Calu3 (cell line): ENCODE measurements around the gene FRK. TPM values are rescaled to one million over a fixed set of nuclear protein-coding genes. Genes with fewer than 3 reads are reported as not detected.
"Not testable (repeated sequence)": the region's sequence is repeated elsewhere in the genome, so short reads cannot be mapped to it uniquely, and the experiment has no call there.

Source experiments
- BruUV-seq: library from RNA; stranded (reverse); fragments of 400-500 nt; replicated peaks from 2 replicates; lab custom pipeline; 2021; lab: Mats Ljungman, UMichigan
- CTCF ChIA-PET: fragments of 300-600 bp; sonication (Branson Sonifier 250); formaldehyde crosslinking; loops from one replicate; lab custom pipeline; 2022; ENCODE audit warnings: antibody characterized with exemption; lab: Charles Lee
- DNase-seq: peaks from one replicate; pipeline ENCODE4 v3.0.0; 2022
- H3K27ac Mint-ChIP-seq: one replicate; pipeline ENCODE4 v1.8.0; 2022; ENCODE audit warnings: mixed read lengths; ENCODE audit not compliant: unreplicated experiment
- H3K27me3 Mint-ChIP-seq: one replicate; pipeline ENCODE4 v1.8.0; 2022; ENCODE audit warnings: mixed read lengths; ENCODE audit not compliant: unreplicated experiment
- H3K36me3 Mint-ChIP-seq: one replicate; pipeline ENCODE4 v1.8.0; 2022; ENCODE audit warnings: mild to moderate bottlenecking, moderate library complexity, mixed read lengths; ENCODE audit not compliant: insufficient read depth, unreplicated experiment
- H3K4me1 Mint-ChIP-seq: one replicate; pipeline ENCODE4 v1.8.0; 2022; ENCODE audit warnings: mild to moderate bottlenecking, low read depth, mixed read lengths; ENCODE audit not compliant: unreplicated experiment
- H3K4me3 Mint-ChIP-seq: one replicate; pipeline ENCODE4 v1.8.0; 2022; ENCODE audit warnings: mild to moderate bottlenecking, low read depth, moderate library complexity, mixed read lengths; ENCODE audit not compliant: unreplicated experiment
- H3K9me3 Mint-ChIP-seq: one replicate; pipeline ENCODE4 v1.8.0; 2022; ENCODE audit warnings: low read depth, mixed read lengths; ENCODE audit not compliant: unreplicated experiment
- CTCF ChIP-seq: fragments of 200-600 bp; IDR thresholded peaks from one replicate; pipeline ENCODE4 v1.8.0; 2022; ENCODE audit warnings: antibody characterized with exemption; ENCODE audit not compliant: unreplicated experiment
- intact Hi-C: fragments of 100-400 bp; cut with micrococcal nuclease; formaldehyde crosslinking; loops from one replicate; pipeline ENCODE4 v1.10.0; 2022; ENCODE audit not compliant: unreplicated experiment
- total RNA-seq: library from RNA; stranded (reverse); gene quantifications from 2 replicates; pipeline ENCODE4 v1.2.3, GENCODE V29; 2022

The FRK gene
- total RNA-seq, 1 experiment from 2014 or later, result 21.2 TPM

DNA sequence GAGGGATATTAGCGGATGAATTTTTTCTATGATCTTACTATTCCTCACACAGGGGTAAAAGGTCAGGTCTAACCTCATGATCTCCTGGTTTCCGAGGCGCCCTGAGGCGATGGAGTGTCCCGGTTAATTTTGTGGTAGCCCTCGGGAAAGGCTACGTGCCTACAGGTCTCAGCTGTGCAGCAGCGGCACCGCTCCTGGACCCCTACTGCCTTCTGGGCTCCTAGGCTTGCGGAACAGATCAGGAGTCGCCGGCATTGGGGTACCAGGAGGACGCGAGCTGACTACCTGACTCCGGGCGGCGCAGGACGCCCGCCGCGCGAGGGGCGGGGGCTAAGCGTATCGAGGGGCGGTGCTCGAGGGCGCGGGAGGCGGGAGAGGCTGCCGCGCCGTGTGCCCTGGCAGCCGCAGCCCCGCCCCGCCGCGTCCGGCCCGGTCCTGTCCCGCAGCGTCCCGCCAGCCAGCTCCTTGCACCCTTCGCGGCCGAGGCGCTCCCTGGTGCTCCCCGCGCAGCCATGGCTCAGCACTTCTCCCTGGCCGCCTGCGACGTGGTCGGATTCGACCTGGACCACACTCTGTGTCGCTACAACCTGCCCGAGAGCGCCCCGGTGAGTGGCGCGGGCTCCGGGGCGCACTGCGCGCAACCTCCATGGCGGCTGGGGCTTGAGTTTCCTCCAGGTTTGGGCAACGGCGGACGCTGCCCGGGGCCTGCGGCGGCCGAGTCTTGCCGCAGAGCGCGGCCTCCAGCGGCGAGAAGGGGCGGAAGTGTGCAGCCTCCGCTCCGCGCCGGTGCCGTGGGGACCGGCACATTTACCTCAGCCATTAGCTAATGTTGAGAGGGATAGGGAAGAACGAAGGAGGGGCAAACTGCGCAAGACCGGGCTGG is 40.0 kb upstream of the FRK start, which contains the start of gene NT5DC1:
Gene NT5DC1 (plus strand): TSS at position 435 of the 883 bp plus-strand sequence. CDS start 78 bp downstream, at position 513.
- peaks cover 32% of the 10 kb centered on the region for H3K36me3 Mint-ChIP-seq
- DNase-seq, result peak; percentile 91
- BruUV-seq, result no TSS peak
- peaks cover 4% of the 10 kb centered on the region for H3K9me3 Mint-ChIP-seq
- TF ChIP-seq CTCF, result peak; percentile 26
- peaks cover 59% of the 10 kb centered on the region for H3K4me1 Mint-ChIP-seq
- H3K4me3 Mint-ChIP-seq, result peak within 1 kb of the TSS; percentile 92
- CTCF ChIA-PET, result interaction anchor here (0.6 to 2.2 kb wide), 6 partner anchors 11 to 1429 kb away, joined by 3 to 21 read pairs (median 4); partner anchors contain the start of gene FRK
- intact Hi-C loops, result loop anchor here (1.0 kb wide), 1 partner anchor 89 kb away; no protein-coding TSS in a partner anchor
- H3K27ac Mint-ChIP-seq, result peak within 1 kb of the TSS; percentile 72
- no peaks in the 10 kb centered on the region for H3K27me3 Mint-ChIP-seq

GRCh38 chr6:116099036-116099435 is 38.3 kb upstream of the FRK start:
- Mint-ChIP-seq H3K4me1 (peaks cover 42% of the 10 kb centered on the region), H3K27me3 (no peaks in the 10 kb centered on the region), H3K4me3 (no peak overlapping the region), H3K9me3 (peaks cover 8% of the 10 kb centered on the region), H3K27ac (no peak overlapping the region), H3K36me3 (peaks cover 32% of the 10 kb centered on the region)
- intact Hi-C loops, result loop anchor here (2.0 kb wide), 1 partner anchor 38 kb away; the partner anchor contains the start of gene FRK
- no peak for DNase-seq
- no TSS peak for BruUV-seq
- no peak for TF ChIP-seq CTCF
- CTCF ChIA-PET, result interaction anchor here (1.0 kb wide), 1 partner anchor 38 kb away, joined by 3 read pairs; the partner anchor contains the start of gene FRK

GRCh38 chr6:116096979-116097816 is 36.5 kb upstream of the FRK start:
- H3K4me1 Mint-ChIP-seq, result peaks cover 24% of the 10 kb centered on the region
- BruUV-seq, result no TSS peak
- H3K36me3 Mint-ChIP-seq, result peaks cover 23% of the 10 kb centered on the region
- intact Hi-C loops, result no loop called here
- CTCF ChIA-PET, result interaction anchor here (0.9 to 3.0 kb wide), 7 partner anchors 10 to 88 kb away, joined by 3 to 18 read pairs (median 4); partner anchors contain the start of gene FRK
- no peak overlapping the region for H3K27ac Mint-ChIP-seq
- H3K27me3 Mint-ChIP-seq, result no peaks in the 10 kb centered on the region
- peak; percentile 34 for TF ChIP-seq CTCF
- no peak overlapping the region for H3K4me3 Mint-ChIP-seq
- peaks cover 8% of the 10 kb centered on the region for H3K9me3 Mint-ChIP-seq
- DNase-seq, result no peak

DNA sequence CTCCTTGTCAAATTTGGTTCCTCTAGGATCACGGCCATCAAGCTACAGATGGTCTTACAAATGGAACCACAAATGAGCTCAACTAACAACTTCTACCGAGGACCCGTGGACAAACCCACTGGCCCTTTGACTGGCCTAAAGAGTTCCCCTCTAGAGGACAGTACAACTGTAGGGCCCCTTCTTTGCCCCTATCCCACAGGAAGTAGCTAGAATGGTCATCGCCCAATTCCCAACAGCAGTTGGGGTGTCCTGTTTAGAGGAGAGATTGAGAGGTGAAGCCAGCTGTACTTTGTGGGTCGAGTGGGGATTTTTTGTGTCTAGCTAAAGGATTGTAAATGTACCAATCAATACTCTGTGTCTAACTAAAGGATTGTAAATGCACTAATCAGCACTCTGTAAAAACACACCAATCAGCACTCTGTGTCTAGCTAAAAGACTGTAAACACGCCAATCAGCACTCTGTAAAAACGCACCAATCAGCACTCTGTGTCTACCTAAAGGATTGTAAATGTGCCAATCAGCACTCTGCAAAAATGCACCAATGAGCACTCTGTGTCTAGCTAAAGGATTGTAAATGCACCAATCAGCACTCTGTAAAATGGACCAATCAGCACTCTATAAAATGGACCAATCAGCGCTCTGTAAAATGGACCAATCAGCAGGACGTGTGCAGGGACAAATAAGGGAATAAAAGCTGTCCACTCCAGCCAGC is 35.5 kb upstream of the FRK start:
- intact Hi-C loops, BruUV-seq, H3K4me3 Mint-ChIP-seq, H3K27ac Mint-ChIP-seq, H3K27me3 Mint-ChIP-seq, DNase-seq, H3K9me3 Mint-ChIP-seq: not testable (repeated sequence)
- peaks cover 13% of the 10 kb centered on the region for H3K36me3 Mint-ChIP-seq
- CTCF ChIA-PET, result interaction anchor here (1.0 to 3.0 kb wide), 5 partner anchors 9 to 87 kb away, joined by 3 to 18 read pairs (median 5); partner anchors contain the start of gene FRK
- peaks cover 18% of the 10 kb centered on the region for H3K4me1 Mint-ChIP-seq
